NOMO-1 (cell line): Measurements from ENCODE around the gene TEKT2.

Experiments
- DNase-seq, 2 experiments: peaks; one replicate each; lab custom pipeline; 2025; ENCODE audit not compliant: unreplicated experiment in 2 of 2; lab: John Stamatoyannopoulos, UW

The TEKT2 gene

GRCh38 chr1:36126797-36127500 is 43.1 kb downstream of the TEKT2 start:
- no peak for DNase-seq

GRCh38 chr1:36128126-36128904 is 44.4 kb downstream of the TEKT2 start:
- peak in 1 of 2 experiments; percentile 13 for DNase-seq

GRCh38 chr1:36128905-36129206 is 45.0 kb downstream of the TEKT2 start:
- DNase-seq = no peak

GRCh38 chr1:36132029-36132428 is 48.1 kb downstream of the TEKT2 start:
- no peak for DNase-seq

GRCh38 chr1:36133484-36133883 is 49.6 kb downstream of the TEKT2 start:
- DNase-seq = no peak

- DNase-seq = no peak
These were observed 50.1 kb downstream of the TEKT2 start for GRCh38 chr1:36134031-36134430.

GRCh38 chr1:36134505-36135329 is 50.8 kb downstream of the TEKT2 start:
- DNase-seq = peak; percentile 15 to 59

- DNase-seq = no peak
These were observed 51.4 kb downstream of the TEKT2 start for GRCh38 chr1:36135330-36135667.

- no peak for DNase-seq
These were observed 51.9 kb downstream of the TEKT2 start for GRCh38 chr1:36135796-36136195.

GRCh38 chr1:36136535-36136934 is 52.6 kb downstream of the TEKT2 start:
- no peak for DNase-seq

GRCh38 chr1:36137226-36137625 is 53.3 kb downstream of the TEKT2 start:
- no peak for DNase-seq

- no peak for DNase-seq
These were observed 53.9 kb downstream of the TEKT2 start for GRCh38 chr1:36137776-36138175.
